Natural killer cell (primary cell): Measurements from ENCODE around the gene CORO2A. TPM values are rescaled to one million over a fixed set of nuclear protein-coding genes. Genes with fewer than 3 reads are reported as not detected.

Experiments used
- ATAC-seq, 3 donors: fragments of 150-1000 bp in 2 of 3; fragments of 200-7000 bp in 1 of 3; cut with Tn5 transposase; 1 replicate in 1 of 3; 2 replicates in 2 of 3; pipeline ENCODE4 v1.10.0; 2021; ENCODE audit warnings: mild to moderate bottlenecking in 2 of 3, moderate library complexity in 2 of 3
- DNase-seq, 2 donors: peaks; one replicate each; pipeline versions ENCODE4 v3.0.0 to v3.0.0-alpha.2; 2013 to 2021; ENCODE audit warnings: mixed read lengths in 1 of 2
- H3K27ac ChIP-seq: one replicate; pipeline ENCODE4 v1.5.1; 2013; ENCODE audit warnings: mild to moderate bottlenecking, low read length
- H3K27me3 ChIP-seq: one replicate; pipeline ENCODE4 v1.6.1; 2013; ENCODE audit warnings: low read length; ENCODE audit not compliant: control insufficient read depth, insufficient read depth
- H3K36me3 ChIP-seq: one replicate; pipeline ENCODE4 v1.6.1; 2013; ENCODE audit warnings: low read length; ENCODE audit not compliant: control insufficient read depth, insufficient read depth
- H3K4me1 ChIP-seq: one replicate; pipeline ENCODE4 v1.6.1; 2013; ENCODE audit warnings: low read length; ENCODE audit not compliant: control insufficient read depth, insufficient read depth
- H3K4me3 ChIP-seq: one replicate; pipeline ENCODE4 v1.5.1; 2013; ENCODE audit warnings: low read length
- H3K9me3 ChIP-seq: one replicate; pipeline ENCODE4 v1.6.1; 2013; ENCODE audit warnings: low read length; ENCODE audit not compliant: control insufficient read depth, insufficient read depth
- H3K27ac Mint-ChIP-seq, 2 donors: one replicate each; pipeline ENCODE4 v1.8.0; 2022; ENCODE audit warnings: mild to moderate bottlenecking in 2 of 2, mixed read lengths in 2 of 2, moderate library complexity in 1 of 2
- H3K27me3 Mint-ChIP-seq, 2 donors: one replicate each; pipeline ENCODE4 v1.8.0; 2022; ENCODE audit warnings: low read depth in 2 of 2, mixed read lengths in 2 of 2
- H3K36me3 Mint-ChIP-seq: one replicate; pipeline ENCODE4 v1.8.0; 2022; ENCODE audit warnings: mixed read lengths
- H3K4me1 Mint-ChIP-seq, 2 donors: one replicate each; pipeline ENCODE4 v1.8.0; 2022; ENCODE audit warnings: mixed read lengths in 2 of 2
- H3K4me3 Mint-ChIP-seq: one replicate; pipeline ENCODE4 v1.8.0; 2022; ENCODE audit warnings: mild to moderate bottlenecking, moderate library complexity, mixed read lengths
- H3K9me3 Mint-ChIP-seq, 2 donors: one replicate each; pipeline ENCODE4 v1.8.0; 2022; ENCODE audit warnings: mixed read lengths in 2 of 2
- WGBS: methylation state at CpG from one replicate; pipeline ENCODE4 v1.1.7; 2013; ENCODE audit warnings: missing lambda C conversion rate; ENCODE audit not compliant: insufficient coverage; 5-methylcytosine and 5-hydroxymethylcytosine counted together
- intact Hi-C: fragments of 100-400 bp; cut with micrococcal nuclease; formaldehyde crosslinking; loops from one replicate; pipeline ENCODE4 v1.14.2; 2022
- total RNA-seq, 4 donors: library from RNA; stranded (reverse); fragments of 120-200 nt in 1 of 4; gene quantifications; one replicate each; pipeline versions ENCODE4 v1.2.3 to v1.2.4, GENCODE V29; 2013 to 2022
- TF ChIP-seq, protein P1 (sequence below): fragments of 200-600 bp; IDR thresholded peaks from one replicate; pipeline ENCODE4 v1.8.0; 2022; ENCODE audit warnings: antibody characterized with exemption

Gene CORO2A
- total RNA-seq, 3 donors from 2014 or later (not counting 1 experiment from before 2014, with no cell fraction given): 1.9 to 3.6 (median 2.3) TPM

GRCh38 chr9:98185611-98186171 lies 6.7 kb downstream of the CORO2A start:
- Mint-ChIP-seq H3K9me3 (no peaks in the 10 kb centered on the region), H3K27ac (no peak overlapping the region), H3K4me3 (no peak overlapping the region), H3K27me3 (no peaks in the 10 kb centered on the region), H3K36me3 (no peaks in the 10 kb centered on the region), H3K4me1 (peaks cover 0 to 4% of the 10 kb centered on the region in 2 donors)
- TF ChIP-seq, protein P1, sequence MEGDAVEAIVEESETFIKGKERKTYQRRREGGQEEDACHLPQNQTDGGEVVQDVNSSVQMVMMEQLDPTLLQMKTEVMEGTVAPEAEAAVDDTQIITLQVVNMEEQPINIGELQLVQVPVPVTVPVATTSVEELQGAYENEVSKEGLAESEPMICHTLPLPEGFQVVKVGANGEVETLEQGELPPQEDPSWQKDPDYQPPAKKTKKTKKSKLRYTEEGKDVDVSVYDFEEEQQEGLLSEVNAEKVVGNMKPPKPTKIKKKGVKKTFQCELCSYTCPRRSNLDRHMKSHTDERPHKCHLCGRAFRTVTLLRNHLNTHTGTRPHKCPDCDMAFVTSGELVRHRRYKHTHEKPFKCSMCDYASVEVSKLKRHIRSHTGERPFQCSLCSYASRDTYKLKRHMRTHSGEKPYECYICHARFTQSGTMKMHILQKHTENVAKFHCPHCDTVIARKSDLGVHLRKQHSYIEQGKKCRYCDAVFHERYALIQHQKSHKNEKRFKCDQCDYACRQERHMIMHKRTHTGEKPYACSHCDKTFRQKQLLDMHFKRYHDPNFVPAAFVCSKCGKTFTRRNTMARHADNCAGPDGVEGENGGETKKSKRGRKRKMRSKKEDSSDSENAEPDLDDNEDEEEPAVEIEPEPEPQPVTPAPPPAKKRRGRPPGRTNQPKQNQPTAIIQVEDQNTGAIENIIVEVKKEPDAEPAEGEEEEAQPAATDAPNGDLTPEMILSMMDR: no peak
- no peaks in the 10 kb centered on the region for H3K27me3 ChIP-seq
- no peak for DNase-seq
- no peak overlapping the region for H3K27ac ChIP-seq
- H3K9me3 ChIP-seq: no peaks in the 10 kb centered on the region
- ATAC-seq: peak in 1 of 3 donors; percentile 49
- WGBS: 71% methylated on average over 6 of the region's 6 CpGs
- intact Hi-C loops: no loop called here
- H3K4me1 ChIP-seq: no peaks in the 10 kb centered on the region
- H3K4me3 ChIP-seq: no peak overlapping the region
- no peaks in the 10 kb centered on the region for H3K36me3 ChIP-seq

DNA sequence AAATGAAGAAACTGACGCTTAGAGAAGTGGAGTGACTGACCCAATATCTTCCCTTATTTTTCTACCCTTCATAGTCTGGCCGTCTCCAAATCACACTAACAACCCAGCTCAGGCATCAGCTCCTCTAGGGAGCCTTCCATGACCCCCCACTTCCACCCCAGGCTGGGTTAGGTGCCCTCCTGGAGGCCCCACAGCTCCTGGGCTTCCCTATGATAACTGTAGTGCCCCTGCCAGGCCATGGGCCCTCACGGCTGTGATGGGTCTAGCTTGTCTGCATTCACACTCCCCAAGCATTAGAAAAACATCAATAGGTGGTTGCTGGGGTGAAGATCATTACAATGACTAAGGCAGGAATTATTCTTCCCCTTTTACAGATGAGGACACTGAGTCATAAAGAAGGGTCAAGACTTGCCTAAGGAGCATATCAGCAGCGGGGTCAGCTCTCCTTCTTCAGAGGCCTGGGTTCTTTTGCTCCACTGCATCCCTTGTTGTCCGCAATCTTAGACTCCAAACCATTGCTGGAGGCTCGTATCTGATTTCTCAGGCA lies 7.3 kb downstream of the CORO2A start:
- 92% methylated on average over 6 of the region's 6 CpGs for WGBS
- DNase-seq: no peak

GRCh38 chr9:98184326-98184725 lies 8.1 kb downstream of the CORO2A start:
- H3K27ac ChIP-seq: no peak overlapping the region
- ATAC-seq (no peak), DNase-seq (no peak)
- intact Hi-C loops: no loop called here
- H3K4me1 Mint-ChIP-seq: peaks cover 0 to 4% of the 10 kb centered on the region in 2 donors
- H3K27me3 ChIP-seq: no peaks in the 10 kb centered on the region
- H3K4me3 ChIP-seq: no peak overlapping the region
- no peak overlapping the region for H3K27ac Mint-ChIP-seq
- H3K9me3 Mint-ChIP-seq: no peaks in the 10 kb centered on the region
- H3K9me3 ChIP-seq: no peaks in the 10 kb centered on the region
- no peak overlapping the region for H3K4me3 Mint-ChIP-seq
- H3K36me3 ChIP-seq: no peaks in the 10 kb centered on the region
- H3K27me3 Mint-ChIP-seq: no peaks in the 10 kb centered on the region
- WGBS: 89% methylated on average over 5 of the region's 6 CpGs
- TF ChIP-seq, protein P1: no peak
- H3K4me1 ChIP-seq: no peaks in the 10 kb centered on the region
- H3K36me3 Mint-ChIP-seq: no peaks in the 10 kb centered on the region

More for the DNA sequence above, 7.3 kb downstream of the CORO2A start:
- intact Hi-C loops: no loop called here
- Mint-ChIP-seq H3K4me3 (no peak overlapping the region), H3K27me3 (no peaks in the 10 kb centered on the region), H3K4me1 (peaks cover 0 to 4% of the 10 kb centered on the region in 2 donors), H3K9me3 (no peaks in the 10 kb centered on the region), H3K27ac (no peak overlapping the region), H3K36me3 (no peaks in the 10 kb centered on the region)
- Histone ChIP-seq H3K27ac (no peak overlapping the region), H3K4me1 (no peaks in the 10 kb centered on the region), H3K4me3 (no peak overlapping the region), H3K27me3 (no peaks in the 10 kb centered on the region), H3K36me3 (no peaks in the 10 kb centered on the region), H3K9me3 (no peaks in the 10 kb centered on the region)
- no peak for ATAC-seq
- TF ChIP-seq, protein P1: no peak
